Fibroblast of peridontal ligament (primary cell): ENCODE data around the gene SNRNP200.
"Not testable (repeated sequence)": the region's sequence is repeated elsewhere in the genome, so short reads cannot be mapped to it uniquely, and the experiment has no call there.

Experiments
- DNase-seq: peaks from one replicate; pipeline ENCODE4 v3.0.0-alpha.2; 2010; ENCODE audit errors: extremely low read depth

Gene SNRNP200

GRCh38 chr2:96274355-96275056 is 30.8 kb downstream of the SNRNP200 start:
- DNase-seq: no peak

- DNase-seq: no peak
These were observed 31.6 kb downstream of the SNRNP200 start for GRCh38 chr2:96273763-96274162.

DNA sequence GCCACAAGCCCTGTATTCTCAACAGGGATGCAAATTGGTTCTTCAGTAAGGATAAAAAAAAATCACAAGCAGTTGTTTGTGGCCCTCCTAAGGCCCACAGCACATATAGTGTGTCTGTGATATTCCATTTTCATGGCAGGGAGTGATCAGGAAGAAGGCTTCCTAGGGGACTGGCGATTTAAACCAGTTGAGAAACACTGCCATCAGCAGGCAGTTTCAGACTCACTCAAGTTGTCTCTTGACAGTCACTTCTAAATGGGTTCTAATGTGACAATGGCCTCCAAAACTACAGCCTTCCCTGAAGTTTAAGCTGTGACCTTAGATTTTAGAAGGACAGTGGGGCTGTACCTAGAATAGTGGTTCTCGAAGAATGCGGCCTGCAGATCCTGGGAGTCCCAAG is 33.4 kb downstream of the SNRNP200 start:
- DNase-seq: no peak

- peak; percentile 34 for DNase-seq
These were observed 38.0 kb downstream of the SNRNP200 start for GRCh38 chr2:96267159-96267971.

DNA sequence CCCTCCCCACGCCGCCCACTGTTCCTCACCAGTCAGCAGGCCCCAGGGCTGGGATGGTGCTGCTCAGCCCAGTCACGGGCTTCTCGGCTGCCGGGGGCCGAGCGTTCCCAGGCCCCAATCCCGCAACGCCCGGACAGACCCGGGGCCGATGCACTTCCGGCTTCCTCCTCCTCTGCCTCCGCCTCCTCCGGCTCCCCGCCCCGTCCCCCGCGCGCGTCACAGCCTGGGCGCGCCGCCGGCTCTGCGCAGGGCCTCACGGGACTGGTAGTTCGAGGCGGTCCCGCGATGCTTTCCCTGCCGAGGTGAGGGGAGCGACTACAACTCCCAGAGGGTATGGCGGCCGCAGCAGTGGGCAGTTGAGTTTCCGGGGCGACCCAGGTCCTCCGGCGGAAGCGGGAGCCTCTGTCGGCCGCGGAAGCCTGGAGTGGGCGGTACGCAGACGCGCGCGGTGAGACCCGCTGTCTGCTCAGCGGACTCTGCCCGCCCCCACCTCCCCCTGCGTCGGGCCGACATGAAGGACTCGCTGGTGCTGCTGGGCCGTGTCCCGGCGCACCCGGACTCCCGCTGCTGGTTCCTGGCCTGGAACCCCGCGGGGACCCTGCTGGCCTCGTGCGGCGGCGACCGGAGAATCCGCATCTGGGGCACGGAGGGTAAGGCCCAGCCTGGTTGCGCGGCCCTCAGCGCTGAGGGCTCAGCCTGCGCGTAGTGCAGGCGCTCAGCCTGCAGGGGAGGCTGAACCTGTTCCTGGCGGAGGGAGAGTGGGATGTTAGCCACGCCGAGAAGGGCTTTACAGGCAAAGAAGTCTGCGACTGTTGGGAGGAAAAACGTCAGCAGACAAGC is 39.3 kb downstream of the SNRNP200 start, which contains the start of the genes CIAO1 and TMEM127:
Gene CIAO1 (plus strand): TSS at position 386 of the 840 bp plus-strand sequence. CDS start 126 bp downstream, at position 512.
Gene TMEM127 (minus strand): TSS at position 158 of the 840 bp plus-strand sequence. CDS start 616 bp downstream, outside the sequence.
- DNase-seq: peak; percentile 95

- peak; percentile 10 for DNase-seq
These were observed 40.0 kb downstream of the SNRNP200 start for GRCh38 chr2:96265349-96265839.

- peak; percentile 40 for DNase-seq
These were observed 40.5 kb downstream of the SNRNP200 start for GRCh38 chr2:96264656-96265348.

DNA sequence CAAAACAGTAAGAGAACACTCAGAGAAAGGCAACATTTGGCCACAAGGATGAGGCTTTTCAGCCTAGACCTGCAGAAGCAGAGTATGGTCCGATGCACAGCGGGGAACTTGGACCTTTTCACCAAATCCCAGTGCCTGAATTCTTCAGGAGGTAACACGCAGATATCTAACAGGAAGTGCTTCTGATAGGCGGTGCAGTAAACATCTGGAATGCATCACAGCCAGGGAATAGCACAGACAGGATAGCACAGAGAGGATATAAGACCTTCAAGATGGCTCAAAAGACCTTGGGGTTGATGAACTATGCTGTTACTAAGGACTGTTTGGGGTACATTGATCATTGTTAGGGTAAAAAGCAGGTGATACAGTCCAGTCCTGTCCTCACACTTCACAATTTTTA is 41.3 kb downstream of the SNRNP200 start:
- DNase-seq: peak; percentile 20

- DNase-seq: no peak
These were observed 43.0 kb downstream of the SNRNP200 start for GRCh38 chr2:96262306-96262705.

GRCh38 chr2:96261328-96262003 is 43.9 kb downstream of the SNRNP200 start:
- DNase-seq: no peak

GRCh38 chr2:96260387-96261260 is 44.7 kb downstream of the SNRNP200 start:
- peak; percentile 90 for DNase-seq

DNA sequence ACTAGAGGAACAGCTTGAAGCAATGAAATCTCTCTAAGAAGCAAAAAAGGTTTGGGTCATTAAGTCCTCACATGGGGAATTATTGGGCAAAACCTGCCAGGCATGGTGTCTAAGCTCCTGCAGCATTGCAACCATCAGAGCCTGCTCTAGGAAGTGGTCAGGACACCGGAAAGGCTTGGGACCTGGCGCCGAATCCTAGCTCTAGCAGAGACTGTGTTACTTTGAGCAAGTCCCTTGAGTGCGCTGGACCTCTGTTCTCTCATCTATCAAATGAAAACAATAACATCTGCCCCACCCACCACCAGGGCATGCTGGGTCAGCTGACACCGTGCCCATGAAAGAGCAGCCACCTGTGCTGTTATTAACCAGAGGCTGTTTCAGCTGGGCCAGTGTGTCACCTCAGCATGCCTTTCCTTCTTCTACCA is 45.8 kb downstream of the SNRNP200 start:
- DNase-seq: no peak

- peak; percentile 19 for DNase-seq
These were observed 47.0 kb downstream of the SNRNP200 start for GRCh38 chr2:96258166-96259022.

GRCh38 chr2:96257744-96258143 is 47.6 kb downstream of the SNRNP200 start:
- not testable (repeated sequence) for DNase-seq

DNA sequence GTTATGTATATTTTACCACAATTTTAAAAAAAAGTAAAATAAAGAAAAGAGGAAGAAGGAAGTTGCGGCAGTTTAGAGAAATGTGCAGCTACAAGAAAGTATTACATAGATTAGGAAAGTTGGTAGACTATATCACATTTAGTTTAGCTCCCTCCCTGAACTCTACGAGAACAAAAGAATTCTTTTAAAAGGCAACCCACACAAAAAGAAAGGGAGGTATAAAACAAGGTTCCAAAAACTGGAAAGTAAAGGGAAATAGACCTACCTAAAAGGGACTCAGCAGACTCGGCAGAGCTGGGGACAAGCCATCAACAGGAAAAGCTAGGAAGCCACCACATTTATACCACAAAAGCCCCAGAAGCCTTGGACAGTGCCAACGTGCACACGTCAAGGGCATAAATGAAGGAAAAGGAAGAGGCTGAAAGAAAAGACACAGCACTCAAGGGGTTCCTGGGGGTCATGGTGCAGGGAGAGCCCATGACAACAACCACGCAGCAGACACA is 48.7 kb downstream of the SNRNP200 start:
- no peak for DNase-seq

- no peak for DNase-seq
These were observed 50.8 kb downstream of the SNRNP200 start for GRCh38 chr2:96254571-96254970.

DNA sequence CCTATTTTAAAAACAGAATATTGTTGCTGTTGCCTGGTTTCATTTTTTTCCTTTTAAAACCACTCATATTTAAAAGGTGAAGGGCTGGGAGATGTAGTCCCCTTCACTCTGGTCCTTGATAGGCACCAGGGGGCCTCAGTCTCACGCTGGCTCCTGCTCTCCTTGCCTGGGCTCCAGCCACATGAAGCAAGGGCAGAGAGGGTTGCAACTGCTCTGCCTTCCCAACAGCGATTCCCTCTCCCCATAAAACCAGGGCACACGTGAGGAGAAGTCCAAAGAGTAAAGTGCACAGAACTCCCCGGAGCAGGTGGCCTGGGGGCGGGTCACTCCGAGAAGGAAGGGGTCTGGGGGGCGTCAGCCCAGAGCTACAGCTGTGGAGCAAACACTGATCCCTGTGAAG is 52.3 kb downstream of the SNRNP200 start:
- DNase-seq: no peak

DNA sequence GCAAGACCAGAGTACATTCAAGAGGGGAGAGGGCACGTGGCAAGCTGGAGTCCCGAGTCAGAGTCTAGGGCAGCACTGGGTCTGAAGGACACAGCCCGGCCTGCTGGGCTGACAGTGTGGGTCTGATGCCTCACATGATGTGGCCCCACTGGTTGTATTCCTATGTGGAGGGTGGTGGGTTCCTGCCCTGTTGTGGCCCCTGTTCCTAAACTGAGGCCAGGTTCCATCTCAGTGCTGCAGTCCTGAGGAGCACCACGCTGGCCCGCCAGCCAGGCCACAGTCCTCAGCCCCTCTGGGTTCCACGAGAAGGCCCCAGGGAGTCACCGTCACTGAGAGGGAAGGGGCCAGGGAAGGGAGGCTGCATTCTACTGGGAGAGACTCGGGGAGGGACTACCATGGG is 52.8 kb downstream of the SNRNP200 start:
- no peak for DNase-seq
